ENCODE results near the gene AKT1S1. TPM values are rescaled to one million over a fixed set of nuclear protein-coding genes. Genes with fewer than 3 reads are reported as not detected.

AKT1S1 gene
- total and polyA plus RNA-seq, 2 donors from 2014 or later: 33.7 to 47.2 TPM

DNA sequence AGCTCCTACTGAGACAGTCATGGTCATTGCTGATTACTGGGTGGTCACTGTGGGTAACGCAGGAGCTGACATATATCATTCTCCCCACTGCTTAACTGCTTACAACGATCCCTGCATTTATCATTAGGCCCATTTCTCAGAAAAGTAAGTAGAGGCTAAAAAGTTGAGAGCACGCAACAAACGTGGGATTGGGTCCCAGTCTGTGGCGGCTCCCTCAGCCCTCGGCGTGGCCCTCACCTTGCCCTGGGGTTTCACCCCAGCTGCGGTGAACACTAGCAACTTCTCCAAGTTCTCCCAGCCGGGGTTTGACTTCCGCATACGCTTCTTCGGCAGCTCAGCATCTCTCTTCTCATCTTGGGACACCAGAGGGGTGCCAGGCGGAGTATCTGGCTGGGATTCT lies 12.3 kb downstream of the AKT1S1 start:
- intact Hi-C loops (cut with DNase I): no loop called here
- Histone ChIP-seq H3K9ac (ENCODE audit: low read length in 3 of 3) (no peak overlapping the region), H3K9me3 (ENCODE audit: control insufficient read depth in 2 of 3, insufficient read depth in 1 of 3, low read length in 3 of 3) (no peaks in the 10 kb centered on the region), H3K4me1 (ENCODE audit: control insufficient read depth in 2 of 3, insufficient read depth in 2 of 3, low read depth in 1 of 3, low read length in 3 of 3) (peaks cover 0 to 20% (median 8%) of the 10 kb centered on the region in 3 donors), H3K27ac (ENCODE audit: low read depth in 2 of 2, low read length in 2 of 2) (no peak overlapping the region), H3K4me3 (ENCODE audit: low read length in 3 of 3) (no peak overlapping the region), H3K27me3 (ENCODE audit: control insufficient read depth, insufficient read depth, low read length) (no peaks in the 10 kb centered on the region), H3K36me3 (ENCODE audit: control insufficient read depth in 2 of 3, insufficient read depth in 3 of 3, low read length in 3 of 3) (peaks cover 6 to 20% (median 11%) of the 10 kb centered on the region in 3 donors)
- no peak for DNase-seq
- FAIRE-seq: no peak
- TF ChIP-seq, protein P1, sequence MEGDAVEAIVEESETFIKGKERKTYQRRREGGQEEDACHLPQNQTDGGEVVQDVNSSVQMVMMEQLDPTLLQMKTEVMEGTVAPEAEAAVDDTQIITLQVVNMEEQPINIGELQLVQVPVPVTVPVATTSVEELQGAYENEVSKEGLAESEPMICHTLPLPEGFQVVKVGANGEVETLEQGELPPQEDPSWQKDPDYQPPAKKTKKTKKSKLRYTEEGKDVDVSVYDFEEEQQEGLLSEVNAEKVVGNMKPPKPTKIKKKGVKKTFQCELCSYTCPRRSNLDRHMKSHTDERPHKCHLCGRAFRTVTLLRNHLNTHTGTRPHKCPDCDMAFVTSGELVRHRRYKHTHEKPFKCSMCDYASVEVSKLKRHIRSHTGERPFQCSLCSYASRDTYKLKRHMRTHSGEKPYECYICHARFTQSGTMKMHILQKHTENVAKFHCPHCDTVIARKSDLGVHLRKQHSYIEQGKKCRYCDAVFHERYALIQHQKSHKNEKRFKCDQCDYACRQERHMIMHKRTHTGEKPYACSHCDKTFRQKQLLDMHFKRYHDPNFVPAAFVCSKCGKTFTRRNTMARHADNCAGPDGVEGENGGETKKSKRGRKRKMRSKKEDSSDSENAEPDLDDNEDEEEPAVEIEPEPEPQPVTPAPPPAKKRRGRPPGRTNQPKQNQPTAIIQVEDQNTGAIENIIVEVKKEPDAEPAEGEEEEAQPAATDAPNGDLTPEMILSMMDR (IDR thresholded peaks at IDR 0.05; ENCODE audit: borderline replicate concordance, extremely low read depth, insufficient read depth): no peak

DNA sequence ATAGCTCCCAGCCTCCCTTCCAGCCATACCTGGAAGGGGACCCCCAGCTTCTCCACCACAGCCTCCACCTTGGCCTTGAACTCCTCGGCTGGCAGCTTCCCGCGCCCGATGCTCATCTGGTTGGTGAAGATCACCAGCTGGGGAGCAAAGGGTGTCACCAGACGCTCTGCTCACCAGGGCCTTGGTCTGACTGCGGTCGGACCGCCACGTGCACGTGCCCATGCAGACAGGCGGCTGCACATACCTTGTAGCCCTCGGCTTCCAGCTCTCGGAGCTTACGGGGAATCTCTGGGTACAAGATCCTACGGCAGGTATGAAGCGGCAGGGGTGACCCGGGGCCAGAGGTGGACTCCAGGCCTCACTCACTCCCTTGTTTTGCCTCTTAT lies 13.2 kb downstream of the AKT1S1 start:
- H3K36me3 ChIP-seq (ENCODE audit: control insufficient read depth in 2 of 3, insufficient read depth in 3 of 3, low read length in 3 of 3): peaks cover 6 to 22% (median 11%) of the 10 kb centered on the region in 3 donors
- no peaks in the 10 kb centered on the region for H3K9me3 ChIP-seq (ENCODE audit: control insufficient read depth in 2 of 3, insufficient read depth in 1 of 3, low read length in 3 of 3)
- FAIRE-seq: no peak
- H3K4me3 ChIP-seq (ENCODE audit: low read length in 3 of 3): no peak overlapping the region
- no peaks in the 10 kb centered on the region for H3K27me3 ChIP-seq (ENCODE audit: control insufficient read depth, insufficient read depth, low read length)
- no peak for DNase-seq
- H3K27ac ChIP-seq (ENCODE audit: low read depth in 2 of 2, low read length in 2 of 2): no peak overlapping the region
- H3K4me1 ChIP-seq (ENCODE audit: control insufficient read depth in 2 of 3, insufficient read depth in 2 of 3, low read depth in 1 of 3, low read length in 3 of 3): peaks cover 0 to 18% (median 8%) of the 10 kb centered on the region in 3 donors
- H3K9ac ChIP-seq (ENCODE audit: low read length in 3 of 3): no peak overlapping the region
- TF ChIP-seq, protein P1 (IDR thresholded peaks at IDR 0.05; ENCODE audit: borderline replicate concordance, extremely low read depth, insufficient read depth): no peak
- intact Hi-C loops (cut with DNase I): no loop called here

DNA sequence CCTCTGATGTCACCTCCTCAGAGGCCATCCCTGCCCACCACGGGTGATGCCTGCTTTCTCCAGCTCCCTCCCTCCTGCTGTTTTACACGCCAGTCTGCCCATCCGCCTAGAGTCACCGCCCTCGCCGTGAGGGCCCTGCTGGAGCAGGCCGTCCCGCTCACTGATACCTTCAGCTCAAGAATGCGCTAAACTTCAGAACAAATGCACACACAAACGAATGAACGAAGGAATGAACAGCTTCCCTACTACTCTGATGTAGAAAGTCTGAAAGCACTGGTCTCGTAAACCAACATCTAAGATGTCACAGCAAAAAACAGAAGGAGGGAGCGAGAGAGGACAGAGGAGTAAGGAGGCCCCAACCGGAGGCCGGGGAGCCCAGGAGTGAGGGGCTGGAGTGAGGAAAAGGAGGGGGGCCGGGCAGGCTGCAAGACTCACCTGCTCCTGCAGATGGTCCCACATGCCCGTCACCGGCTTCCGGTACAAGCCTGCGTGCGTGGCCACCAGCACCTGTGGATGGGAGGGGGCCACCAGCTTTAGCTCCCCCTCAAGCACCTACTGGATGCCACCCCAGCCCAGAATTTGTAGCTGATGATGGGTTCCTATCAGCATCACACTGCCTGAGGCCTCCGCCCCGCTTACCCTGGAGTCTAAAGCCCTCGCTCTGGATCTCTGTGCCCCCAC lies 13.8 kb downstream of the AKT1S1 start:
- Histone ChIP-seq H3K9me3 (ENCODE audit: control insufficient read depth in 2 of 3, insufficient read depth in 1 of 3, low read length in 3 of 3) (no peaks in the 10 kb centered on the region), H3K27ac (ENCODE audit: low read depth in 2 of 2, low read length in 2 of 2) (no peak overlapping the region), H3K4me3 (ENCODE audit: low read length in 3 of 3) (no peak overlapping the region), H3K9ac (ENCODE audit: low read length in 3 of 3) (no peak overlapping the region), H3K36me3 (ENCODE audit: control insufficient read depth in 2 of 3, insufficient read depth in 3 of 3, low read length in 3 of 3) (peaks cover 6 to 22% (median 11%) of the 10 kb centered on the region in 3 donors), H3K4me1 (ENCODE audit: control insufficient read depth in 2 of 3, insufficient read depth in 2 of 3, low read depth in 1 of 3, low read length in 3 of 3) (peaks cover 0 to 16% (median 8%) of the 10 kb centered on the region in 3 donors), H3K27me3 (ENCODE audit: control insufficient read depth, insufficient read depth, low read length) (no peaks in the 10 kb centered on the region)
- no peak for DNase-seq
- intact Hi-C loops (cut with DNase I): no loop called here
- TF ChIP-seq, protein P1 (IDR thresholded peaks at IDR 0.05; ENCODE audit: borderline replicate concordance, extremely low read depth, insufficient read depth): no peak
- no peak for FAIRE-seq

Data from kidney (tissue), 14 donors.